HPDE6-E6E7 (cell line): ENCODE data around the gene ST3GAL3.
"Not testable (repeated sequence)": the region's sequence is repeated elsewhere in the genome, so short reads cannot be mapped to it uniquely, and the experiment has no call there.

ENCODE experiments used
- DNase-seq: peaks from one replicate; pipeline ENCODE4 v3.0.0; 2011; ENCODE audit warnings: missing footprints; ENCODE audit errors: extremely low spot score

The ST3GAL3 gene

DNA sequence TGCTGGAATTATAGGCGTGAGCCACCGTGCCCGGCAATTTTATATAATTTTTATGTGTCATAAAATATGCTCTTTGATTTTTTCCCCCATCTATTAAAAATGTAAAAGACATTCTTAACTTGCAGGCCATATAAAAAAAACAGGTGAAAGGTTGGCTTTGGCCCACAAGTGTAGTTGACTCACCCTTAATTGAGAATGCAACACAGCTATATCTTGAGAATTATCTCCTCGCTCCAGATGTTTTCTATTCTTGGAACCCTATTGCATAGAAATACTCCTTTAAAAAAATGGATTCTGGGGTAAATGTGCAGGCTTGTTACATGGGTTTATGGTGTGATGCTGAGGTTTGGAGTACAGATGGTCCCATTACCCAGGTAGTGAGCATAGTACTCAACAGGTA lies 112.0 kb downstream of the ST3GAL3 start:
- no peak for DNase-seq

DNA sequence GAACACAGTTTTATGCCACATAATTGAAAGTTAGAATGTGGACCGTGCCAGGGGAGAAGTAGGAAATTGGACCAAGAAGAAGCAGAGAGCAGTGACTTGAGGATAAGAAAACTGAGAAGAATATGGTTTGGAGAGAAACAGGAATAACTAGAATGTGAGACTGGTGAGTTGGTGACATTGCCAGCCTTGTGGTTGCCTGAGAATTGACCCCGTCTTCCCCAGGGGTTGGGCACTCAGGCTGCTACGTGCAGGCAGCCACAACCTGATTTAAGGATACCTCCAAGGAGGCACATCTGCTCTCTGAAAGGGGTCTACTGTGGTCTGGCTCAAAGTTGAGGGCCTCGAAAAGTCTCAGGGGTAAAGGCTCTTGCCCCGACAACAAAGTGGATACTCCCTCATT lies 114.1 kb downstream of the ST3GAL3 start:
- no peak for DNase-seq

DNA sequence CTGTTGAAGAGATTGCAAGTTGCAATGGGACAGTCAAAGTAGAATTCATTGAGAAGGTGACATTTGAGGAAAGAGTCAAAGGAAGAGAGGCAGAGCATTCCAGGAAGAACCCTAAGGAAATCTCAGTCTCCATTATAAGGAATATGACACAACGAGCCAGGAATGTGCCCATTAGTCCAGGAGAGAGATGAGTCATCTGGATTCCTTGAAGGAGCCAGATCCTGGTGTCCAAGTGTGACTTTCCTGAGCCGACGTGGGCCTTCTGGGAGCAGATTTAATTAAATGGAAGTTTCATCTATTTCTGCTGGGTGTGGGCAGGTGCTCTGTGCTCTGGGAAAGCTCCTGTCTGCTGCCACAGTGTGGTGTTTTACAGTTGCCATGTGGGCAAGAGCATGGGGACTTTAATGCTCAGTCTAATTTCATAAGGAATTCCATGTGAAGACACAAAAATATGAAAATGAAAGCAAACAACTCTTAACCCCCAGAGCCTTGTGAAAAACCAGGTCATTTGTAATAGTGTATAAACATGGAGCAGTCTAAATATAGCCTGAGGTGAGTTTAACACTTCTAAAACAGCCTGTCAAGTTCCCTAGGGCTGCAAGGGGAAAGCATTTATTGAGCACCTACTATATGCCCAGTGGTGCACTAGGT lies 114.8 kb downstream of the ST3GAL3 start:
- peak; percentile 56 for DNase-seq

DNA sequence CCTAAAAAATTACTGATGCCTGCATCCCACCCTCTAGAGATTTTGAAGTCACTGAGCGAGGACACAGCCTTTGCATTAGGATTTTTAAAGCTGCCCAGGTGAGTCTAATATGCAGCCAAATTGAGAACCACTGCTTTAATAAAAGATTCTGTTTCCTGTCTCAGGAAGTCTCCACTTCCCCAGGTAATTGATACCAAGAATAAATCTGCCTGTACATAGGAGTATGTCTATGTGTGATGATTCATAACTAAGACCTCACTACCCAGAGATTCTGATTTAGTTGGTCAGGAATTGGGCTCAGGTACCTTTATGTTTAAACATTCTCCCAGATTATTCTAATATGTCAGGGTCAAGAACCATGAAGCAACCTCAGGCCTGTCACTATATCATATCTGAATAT lies 117.5 kb downstream of the ST3GAL3 start:
- no peak for DNase-seq

DNA sequence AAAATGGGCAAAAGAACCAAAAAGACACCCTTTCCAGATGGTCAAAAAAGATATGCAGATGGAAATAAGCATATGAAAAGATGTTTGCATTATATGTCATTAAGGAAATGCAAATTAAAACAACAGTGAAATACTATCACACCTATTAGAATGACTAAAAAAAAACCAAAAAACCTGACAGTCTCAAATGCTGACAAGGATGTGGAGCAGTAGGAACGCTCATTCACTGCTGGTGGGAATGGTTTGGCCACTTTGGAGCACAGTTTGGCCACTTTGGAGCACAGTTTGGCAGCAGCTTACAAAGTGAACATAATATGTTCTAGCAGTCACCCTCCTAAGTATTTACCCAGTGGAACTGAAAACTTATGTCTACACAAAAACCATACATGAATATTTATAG lies 121.2 kb downstream of the ST3GAL3 start:
- DNase-seq, result no peak

DNA sequence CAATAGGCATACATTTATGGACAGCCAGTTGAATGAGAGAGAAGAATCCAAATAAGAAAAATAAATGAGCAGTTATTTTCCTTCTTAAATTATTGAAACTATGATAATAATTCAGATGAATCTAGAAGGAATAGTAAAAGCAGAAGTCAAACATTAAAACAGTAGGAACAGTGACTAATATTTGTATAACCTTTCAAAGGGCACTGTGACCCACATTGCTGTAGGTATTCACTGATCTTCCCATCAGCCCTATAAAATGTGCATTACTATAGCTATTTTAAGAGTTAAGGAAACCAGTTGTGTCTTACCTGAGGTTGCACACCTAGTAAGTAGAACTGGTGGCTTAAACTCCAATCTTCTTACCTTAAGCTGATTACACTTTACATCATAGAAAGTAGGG lies 123.5 kb downstream of the ST3GAL3 start:
- no peak for DNase-seq

DNA sequence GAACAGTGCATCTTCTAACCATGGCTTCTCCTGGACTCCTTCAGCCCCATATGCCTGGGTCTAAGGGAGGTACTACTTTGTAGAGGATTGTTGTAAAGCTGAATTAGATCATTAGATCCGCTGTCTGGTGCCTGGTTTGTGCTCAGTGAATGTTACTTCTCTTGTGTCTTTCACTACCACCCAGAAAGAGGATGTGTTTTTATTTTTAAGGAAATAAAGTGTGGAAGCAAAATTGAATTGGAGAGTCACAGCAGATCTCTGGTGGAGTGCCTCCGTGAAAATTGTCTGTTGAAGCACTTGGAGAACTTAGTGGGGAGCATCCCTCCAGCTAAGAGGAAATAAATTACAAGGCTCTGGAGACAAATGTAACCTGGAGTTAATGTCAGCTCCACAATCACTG lies 124.5 kb downstream of the ST3GAL3 start:
- DNase-seq, result no peak

DNA sequence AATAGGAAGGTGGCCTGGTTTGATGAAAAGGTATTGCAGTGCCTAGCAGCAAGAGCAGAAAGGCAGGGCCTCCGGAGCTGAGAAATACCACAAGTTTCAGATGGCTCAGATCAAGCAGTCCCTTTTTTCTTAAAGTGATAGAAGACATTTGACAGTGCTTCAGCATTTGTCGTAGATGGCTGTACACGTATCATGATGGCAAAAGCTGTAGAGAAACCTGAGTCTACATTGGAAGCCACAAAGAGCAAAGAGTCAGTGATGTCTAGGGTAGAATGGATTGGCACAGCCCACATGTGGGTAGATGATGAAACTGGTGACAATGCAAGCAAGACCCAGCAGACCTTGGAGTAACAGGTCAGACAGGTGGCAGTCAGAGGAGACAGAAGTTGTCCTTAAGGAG lies 124.9 kb downstream of the ST3GAL3 start:
- DNase-seq, result no peak

DNA sequence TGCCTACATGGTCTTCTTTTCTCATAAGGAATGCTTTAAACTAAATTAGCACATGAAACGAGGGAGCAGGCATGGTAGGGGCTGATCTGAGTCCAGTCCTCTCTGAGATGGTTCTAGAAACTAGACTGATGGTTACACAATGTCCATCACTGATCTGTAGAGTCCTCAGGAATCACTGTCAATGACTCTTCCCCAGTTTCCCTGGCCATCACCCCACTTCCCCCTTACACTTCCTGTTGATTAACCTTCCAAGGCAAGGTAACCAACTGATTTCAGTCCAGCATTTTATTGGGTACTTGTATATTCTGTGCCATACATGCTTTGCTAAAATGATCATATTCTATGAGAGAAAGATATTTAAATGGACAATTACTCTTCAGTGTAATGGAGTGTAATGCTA lies 125.7 kb downstream of the ST3GAL3 start:
- no peak for DNase-seq

DNA sequence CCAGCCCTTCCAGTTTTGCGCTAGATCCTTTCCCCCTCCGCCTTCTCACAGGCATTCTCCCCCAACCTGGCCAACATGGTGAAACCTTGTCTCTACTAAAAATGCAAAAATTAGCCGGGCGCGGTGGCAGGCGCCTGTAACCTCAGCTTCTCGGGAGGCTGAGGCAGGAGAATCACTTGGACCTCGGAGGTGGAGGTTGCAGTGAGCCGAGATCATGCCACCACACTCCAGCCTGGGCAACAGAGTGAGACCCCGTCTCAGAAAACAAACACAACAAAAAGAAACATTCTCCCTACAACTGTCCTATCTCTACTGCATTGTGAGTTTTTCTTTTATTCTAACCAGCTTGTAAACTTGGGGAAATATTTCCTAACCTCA lies 126.6 kb downstream of the ST3GAL3 start:
- not testable (repeated sequence) for DNase-seq

DNA sequence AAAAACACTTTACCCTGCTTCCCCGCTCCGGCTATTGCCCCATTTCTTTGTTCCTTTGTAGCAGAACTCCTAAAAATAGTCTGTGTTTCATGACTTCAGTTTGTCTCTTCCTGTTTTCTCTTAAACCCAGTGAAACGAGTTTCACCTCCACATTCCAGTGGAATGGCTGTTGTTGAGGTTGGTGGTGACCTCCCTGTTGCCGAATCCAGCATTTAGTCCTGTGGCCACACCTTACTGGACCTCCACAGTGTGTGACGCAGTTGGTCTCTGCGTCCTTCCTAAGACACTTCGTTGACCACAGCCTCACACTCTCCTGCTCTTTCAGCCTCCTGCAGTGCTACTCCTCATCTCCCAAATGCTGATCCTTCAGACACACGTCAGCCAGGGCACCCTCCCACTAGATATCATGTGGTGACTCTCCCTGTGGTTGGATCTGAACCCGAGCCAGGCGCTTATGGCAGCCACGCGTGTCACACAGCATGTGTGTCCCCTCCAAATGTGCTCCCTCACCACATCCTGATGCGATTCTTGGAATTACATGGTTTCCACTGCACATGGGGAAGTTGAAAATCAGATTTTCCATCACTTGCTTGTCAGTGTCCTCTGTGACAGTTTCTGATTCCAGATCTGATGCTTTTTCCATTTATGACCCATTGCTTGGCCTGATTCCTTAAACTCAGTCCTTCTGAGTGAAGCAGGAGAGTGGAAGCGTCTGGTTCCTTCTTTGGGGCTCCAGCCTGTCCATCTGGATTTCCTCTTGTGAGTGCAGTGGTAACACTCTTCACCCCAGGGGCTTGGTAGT lies 127.1 kb downstream of the ST3GAL3 start:
- no peak for DNase-seq

DNA sequence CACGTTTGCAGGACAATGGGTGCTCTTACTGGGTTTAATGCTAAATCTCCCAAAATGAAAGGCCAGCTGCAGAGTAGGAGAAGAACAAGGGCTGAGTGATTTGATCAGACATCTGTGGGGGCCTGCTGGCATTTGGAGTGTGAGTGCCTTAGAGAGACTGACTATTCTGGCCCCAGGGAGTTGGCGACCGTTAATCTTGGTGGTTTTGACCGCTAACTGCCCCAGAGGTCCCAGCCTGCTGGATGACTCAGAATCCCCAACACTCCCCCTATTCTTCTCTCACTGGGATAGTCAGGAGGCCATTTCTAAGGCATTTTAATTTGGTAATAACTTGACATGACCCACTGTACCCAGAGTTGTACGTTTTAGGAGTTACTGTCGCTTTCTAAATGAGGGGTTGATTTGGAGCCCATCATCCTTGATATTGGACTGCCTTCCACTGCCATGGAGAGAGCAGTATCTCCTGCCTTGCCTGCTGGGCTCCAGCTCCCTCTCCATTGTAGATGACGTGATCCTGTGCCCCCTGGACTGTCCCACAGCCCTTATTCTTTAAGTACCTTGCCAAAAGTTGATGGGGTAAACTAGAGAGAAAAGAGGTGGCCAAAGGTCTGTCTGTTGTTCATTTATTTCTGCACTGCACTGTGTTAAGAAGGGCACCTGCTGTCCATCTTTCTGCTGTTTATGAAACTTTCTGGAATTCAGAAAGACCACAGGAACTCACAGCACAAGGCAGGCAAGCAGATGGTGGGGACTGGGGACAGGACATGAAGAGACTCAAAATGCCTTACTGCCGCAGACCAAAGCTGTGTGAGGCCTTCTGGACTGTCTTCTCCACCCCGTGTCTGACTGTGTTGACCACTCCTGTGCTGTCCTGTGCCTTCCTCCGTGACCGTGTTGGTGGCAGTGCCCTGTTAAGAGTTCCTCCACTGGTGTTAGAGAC lies 128.0 kb downstream of the ST3GAL3 start:
- peak; percentile 40 for DNase-seq

DNA sequence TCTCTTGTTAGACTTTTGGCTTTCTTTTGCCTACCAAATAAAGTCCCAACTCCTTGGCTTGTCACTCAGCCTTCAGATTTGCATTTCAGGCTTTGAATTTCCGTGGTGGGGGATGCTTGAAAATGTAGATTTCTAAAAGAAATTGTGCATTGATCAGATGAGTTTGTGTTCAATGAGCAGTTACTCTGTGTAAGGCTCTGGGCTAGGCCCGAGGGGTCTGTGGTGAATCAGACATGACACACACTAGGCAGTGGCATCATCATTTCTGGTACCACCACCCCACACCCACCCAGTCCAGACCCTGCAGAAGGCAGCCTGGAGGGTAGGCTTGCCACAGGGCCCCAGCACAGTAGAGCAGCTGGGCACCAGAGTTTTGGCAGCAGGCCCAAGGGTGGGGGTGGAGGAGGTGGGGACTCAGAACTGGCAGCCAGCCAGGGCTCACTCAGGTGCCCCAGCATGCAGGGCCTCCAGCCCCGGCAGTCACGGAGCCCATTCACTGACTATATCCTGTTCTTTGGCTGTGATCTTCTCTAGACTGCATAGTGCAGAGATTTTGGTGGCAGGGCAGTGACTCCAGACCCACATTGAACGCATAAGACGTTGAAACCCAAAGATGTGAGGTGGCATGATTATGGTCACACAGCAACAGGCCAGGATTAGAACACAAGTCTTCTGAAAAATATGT lies 129.1 kb downstream of the ST3GAL3 start:
- DNase-seq, result peak; percentile 84

DNA sequence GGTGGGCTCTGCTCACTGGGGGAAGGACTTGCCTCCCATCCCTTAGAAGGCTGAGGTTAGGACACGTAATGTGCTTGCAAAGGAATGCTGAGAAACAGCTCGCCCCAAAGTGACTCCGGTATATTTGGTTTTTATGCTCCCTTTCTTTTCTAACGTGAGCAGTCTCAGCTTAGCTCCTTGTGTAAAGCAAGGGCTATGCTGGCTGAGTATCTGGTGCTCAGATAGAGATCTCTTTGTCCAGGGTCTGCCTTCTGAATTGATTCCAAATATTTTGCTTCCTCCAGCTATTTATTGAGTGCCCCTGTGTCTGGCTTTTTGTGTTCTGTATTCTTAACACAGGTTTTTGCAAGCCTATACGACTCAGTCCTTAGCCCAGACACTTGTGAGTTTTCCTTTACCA lies 131.7 kb downstream of the ST3GAL3 start:
- no peak for DNase-seq

DNA sequence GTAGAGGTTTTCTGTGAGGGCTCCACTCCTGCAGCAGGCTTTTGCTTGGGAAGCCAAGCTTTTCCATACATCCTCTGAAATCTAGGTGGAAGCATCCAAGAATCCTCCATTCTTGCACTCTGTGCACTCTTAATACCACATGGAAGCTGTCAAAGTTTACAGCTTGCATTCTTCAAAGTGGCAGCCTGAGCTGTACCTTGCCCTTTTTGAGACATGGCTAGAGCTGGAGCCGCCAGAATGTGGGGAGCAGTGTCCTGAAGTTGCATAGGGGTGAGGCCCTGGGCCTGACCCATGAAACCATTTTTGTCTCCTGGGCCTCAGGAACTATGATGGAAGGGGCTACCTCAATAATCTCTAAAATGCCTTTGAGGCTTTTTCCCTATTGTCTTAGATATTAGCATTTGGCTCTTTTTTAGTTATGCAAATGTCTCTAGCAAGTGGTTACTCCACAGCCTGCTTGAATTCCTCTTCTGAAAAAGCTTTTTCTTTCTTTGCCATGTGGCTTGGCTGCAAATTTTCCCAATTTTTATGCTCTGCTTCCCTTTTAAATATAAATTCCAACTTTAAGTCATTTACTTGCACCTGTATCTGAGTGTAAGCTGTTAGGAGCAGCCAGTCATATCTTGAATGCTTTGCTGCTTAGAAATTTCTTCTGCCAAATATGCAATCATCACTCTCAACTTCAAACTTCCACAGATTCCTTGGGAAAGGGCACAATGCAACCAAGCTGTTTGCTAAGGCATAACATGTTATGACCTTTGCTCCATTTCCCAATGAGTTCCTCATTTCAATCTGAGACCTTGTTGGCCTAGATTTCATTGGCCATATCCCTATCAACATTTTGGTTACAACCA lies 134.2 kb downstream of the ST3GAL3 start:
- DNase-seq, result no peak

DNA sequence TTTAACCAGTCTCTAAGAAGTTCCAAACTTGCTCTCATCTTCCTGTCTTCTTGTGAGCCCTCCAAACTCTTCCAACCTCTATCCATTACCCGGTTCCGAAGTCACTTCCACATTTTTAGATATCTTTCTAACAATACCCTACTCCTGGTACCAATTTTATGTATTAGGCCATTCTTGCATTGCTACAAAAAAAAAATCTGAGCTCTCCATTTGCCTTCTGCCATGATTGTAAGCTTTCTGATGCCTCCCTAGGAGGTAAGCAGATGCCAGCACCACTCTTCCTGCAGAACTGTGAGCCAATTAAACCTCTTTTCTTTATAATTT lies 134.8 kb downstream of the ST3GAL3 start:
- no peak for DNase-seq

DNA sequence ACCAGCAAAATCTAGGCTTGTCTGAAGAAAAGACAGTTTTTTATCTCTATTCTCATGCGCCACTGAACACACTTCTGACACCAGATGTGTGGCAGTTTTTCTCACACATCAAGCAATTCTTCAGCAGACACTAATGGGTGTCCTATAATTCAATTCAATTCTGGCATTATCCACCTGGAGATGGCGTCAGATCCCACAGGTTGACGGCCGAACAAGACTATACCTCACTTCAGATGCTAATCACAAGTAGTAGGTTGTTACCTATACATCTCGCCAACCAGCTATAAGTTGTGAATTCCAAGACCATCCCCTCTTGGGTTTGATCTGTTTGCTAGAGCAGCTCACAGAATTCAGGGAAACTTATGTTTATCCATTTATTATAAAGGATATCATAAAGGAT lies 136.3 kb downstream of the ST3GAL3 start:
- no peak for DNase-seq

DNA sequence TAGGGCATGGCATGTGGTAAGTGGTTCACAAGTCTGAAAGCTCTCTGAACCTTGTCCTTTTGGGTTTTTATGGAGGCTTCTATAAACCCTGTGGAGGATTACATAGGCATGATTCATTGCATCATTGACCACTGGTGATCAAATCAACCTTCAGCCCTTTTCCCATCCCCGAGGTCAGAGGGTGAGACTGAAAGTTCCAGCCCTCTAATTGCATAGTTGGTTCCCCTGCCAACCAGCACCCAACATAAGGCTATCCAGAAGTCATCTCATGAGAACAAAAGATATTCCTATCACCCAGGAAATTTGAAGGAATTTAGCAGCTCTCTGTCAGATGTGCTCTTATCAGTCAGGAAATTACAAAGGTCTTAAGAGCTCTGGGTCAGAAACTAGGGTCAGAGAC lies 136.8 kb downstream of the ST3GAL3 start:
- DNase-seq, result no peak

DNA sequence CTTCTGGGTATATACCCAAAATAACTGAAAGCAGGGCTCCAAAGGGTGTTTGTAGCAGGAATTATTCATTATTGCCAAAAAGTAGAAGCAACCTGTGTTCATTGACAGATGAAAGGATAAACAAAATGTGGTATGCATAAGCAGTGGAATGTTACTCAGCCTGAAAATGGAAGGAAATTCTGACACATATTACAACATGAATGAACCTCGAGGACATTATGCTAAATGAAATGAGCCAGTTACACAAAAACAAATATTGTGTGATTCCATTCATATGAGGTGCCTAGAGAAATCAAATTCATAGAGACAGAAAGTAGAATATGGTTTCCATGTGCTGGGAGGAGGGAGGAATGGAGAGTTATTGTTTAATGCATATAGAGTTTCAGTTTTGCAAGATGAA lies 140.0 kb downstream of the ST3GAL3 start:
- no peak for DNase-seq

DNA sequence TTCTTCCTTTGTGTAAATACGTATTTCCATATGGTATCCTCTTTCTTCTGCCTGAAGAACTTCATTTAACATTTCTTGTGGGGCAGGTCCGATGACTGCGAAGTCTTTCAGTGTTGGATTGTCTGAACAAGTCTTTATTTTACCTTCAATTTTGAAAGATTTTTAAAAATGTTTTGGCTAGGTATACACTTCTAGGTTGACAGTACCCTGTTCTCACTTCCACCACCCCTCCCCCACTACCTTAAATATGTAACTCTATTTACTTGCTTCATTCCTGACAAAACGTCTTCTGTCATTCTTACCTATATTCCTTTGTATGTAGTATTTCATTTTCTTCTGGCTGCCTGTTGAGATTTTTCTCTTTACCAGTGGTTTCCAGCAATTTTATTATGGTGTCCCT lies 140.5 kb downstream of the ST3GAL3 start:
- DNase-seq, result no peak

DNA sequence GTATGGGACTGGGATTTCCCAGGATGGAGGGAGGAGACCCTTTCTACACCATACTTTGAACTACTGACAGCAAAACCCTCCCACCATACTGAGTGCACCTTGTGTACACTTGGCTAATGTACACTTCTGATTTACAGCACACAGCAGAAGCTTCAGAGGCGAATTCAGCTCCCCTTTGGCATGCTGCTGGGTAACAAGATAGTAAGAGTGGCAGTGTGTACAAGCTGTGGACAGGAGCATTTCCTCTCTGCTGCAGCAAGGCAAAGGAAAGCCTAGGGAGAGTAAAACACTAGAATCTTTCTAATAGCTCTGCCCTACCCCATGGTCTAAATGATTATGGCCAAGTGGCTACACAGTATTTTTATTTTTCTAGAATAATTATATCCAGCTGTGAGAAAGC lies 142.3 kb downstream of the ST3GAL3 start:
- DNase-seq, result no peak
